NCI-H1694 treated with DMSO at 0.1 percent for 48 hours (cell line): Measurements from ENCODE around the gene PANX1.
"Not testable (repeated sequence)": the region's sequence is repeated elsewhere in the genome, so short reads cannot be mapped to it uniquely, and the experiment has no call there.

ENCODE experiments used
- DNase-seq: peaks from one replicate; lab custom pipeline; 2025; lab: John Stamatoyannopoulos, UW

PANX1 gene

DNA sequence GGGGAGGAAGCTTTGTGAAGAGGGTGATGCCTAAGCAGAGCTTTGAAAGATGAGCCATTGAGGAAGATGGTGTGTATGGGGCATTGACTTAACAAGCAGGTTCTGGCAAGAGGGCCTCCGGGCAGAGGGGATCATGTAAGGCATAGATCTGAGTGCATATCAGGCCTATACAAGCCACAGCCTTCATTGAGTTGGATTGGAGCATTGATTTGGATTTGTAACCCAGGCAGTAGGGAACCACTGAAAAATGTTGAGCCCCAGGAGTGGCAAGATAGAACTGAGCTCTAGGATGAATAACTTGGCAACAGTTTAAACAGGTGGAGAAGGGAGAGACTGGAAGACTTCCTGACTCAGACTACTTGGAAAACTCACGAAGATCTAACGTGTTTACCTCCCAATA, 21.4 kb downstream of the PANX1 start:
- no peak for DNase-seq

DNA sequence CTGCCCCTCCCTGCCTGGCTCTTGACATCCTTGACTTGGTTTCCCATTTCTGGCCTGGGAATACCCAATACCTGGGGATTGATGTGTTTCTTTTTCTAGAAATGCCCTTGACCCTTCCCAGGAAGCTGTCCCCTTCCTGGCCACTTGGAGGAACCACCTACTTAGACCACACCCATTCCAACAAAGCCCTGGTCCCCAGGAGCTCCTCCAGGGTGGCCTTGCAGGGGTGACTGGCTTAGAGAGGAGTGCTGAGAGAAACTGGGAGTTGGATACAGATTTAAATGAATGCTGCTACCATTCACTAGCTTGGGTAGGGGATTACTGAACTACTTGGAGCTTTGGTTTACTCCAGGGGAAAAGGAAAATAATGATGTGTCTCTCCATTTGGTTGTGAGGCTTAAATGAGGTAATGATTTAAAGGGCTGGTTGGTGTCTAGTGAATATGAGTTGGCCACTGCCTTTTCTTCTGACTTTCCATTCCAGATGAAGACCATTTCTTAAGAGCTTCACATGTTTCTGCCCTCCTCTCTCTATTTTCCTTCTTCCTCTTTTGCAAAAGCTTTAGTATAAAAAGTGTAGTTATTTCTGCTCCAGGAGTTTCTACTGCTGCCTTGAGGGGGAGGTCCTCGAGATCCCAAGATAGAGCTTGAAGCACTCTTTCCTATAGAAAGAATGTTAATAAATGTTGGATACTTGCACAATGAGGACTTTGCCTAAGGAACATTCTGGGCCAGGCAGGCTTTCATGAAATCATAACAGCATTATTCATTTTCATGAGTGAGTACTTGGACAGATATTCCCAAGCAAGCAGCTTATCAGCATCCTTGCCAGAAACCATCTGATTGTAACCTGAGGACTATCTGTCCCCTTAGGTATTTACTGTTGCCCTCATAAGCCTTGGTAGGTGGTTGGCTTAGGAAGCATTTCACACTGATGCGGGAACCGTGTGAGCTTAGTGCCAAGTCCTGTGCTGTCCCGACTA, 22.4 kb downstream of the PANX1 start:
- no peak for DNase-seq

DNA sequence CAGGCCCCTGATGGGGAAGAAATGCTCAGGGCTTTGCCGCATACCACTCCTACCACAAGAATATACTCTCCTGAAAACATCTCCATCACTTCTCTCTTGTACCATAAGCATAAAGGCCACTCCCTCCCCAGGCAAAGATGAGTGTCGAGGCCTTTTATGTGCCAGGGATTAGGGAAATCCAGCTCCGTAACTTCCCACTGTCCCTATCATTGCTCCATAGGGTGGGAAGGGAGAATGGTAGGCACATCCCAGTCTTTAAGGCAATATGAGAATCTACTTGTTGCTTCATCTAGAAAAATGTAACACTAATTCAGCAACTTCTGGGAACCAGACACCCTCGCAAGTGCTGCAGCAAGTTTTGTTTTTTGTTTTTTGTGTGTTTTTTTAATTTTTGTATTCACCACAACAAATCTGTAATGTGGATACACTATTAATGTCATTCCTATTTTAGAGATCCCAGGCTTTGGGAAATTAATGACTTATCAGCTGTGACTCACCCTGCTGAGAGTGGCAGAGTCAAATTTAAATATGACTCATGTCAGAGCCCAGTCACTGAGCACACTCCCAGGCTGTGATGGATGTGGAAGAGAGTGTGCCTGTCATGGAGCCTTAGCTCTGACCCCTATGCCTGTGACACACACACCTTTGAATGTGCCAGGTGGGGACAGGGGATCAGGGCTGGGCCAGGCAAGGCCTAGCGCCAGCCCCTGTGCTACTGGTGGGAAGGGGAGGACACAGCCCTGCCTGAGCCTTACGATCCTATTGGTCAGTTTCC, 23.4 kb downstream of the PANX1 start:
- DNase-seq: no peak

DNA sequence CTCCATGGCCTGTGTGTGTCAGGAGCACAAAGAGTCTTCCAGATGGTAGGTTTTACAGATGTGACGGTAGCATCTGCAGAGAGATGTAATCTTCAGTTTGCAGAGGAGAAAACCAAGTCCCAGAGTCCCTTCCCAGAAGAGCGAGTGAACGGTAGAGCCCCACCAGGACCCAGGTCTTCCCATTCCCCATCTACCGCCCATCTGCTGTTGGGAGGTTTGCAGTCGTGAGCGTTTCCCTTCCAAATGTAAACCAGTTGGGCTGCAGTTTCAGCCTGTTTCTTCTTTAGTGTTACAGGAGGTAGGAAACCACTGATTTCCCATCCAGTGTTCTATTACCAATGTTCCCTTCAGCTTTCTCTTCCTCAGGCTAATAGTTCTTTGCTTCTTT, 24.0 kb downstream of the PANX1 start:
- DNase-seq: no peak

DNA sequence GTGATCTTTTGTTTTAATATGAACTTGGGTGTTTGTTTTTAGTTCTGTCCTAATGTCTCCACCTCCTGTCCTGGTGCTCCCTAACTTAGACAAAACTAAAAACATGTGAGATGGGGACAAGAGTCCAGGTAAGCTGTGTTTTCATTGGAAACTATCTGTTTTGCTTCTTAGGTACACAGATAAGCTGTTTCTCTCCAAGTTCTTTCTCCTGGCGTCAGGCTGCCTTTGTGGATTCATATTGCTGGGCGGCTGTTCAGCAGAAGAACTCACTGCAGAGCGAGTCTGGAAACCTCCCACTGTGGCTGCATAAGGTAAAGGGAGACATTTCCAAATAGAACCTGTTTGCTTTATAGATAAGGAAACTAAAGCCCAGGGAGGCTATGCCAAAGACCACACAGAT, 24.7 kb downstream of the PANX1 start:
- no peak for DNase-seq

DNA sequence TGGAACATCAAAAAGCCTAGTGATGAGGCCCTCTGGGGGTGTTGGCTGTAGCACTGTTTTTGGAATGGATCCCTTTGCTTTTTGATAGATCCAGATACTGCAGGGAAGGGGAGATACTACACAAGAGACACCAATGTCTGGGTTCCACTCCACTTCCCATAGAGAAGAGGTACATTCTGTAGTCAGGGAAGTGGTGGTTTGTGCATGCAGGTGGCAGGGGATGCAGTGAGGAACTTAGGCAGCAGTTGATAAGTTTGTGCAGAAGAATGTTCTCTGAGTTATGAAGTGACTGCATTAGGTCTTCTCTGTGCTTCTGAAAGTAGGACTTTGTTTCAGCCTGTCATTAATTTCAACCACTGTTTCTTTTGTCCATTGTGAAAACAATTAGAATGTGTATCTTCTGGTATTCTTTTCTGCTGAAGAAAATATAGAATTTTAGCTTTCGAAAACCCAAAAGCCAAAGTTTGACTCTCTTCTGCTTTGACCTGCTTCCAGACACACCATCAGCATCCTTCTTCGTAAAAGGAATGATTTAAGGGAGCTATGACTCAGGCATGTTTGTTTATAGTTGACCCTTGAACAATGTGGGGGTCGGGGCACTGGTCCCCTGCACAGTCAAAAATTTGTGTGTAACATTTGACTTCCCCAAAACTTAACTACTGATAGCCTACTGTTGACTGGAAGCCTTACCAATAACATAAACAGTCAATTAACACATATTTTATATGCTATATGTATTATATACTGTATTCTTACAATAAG, 25.6 kb downstream of the PANX1 start:
- no peak for DNase-seq

DNA sequence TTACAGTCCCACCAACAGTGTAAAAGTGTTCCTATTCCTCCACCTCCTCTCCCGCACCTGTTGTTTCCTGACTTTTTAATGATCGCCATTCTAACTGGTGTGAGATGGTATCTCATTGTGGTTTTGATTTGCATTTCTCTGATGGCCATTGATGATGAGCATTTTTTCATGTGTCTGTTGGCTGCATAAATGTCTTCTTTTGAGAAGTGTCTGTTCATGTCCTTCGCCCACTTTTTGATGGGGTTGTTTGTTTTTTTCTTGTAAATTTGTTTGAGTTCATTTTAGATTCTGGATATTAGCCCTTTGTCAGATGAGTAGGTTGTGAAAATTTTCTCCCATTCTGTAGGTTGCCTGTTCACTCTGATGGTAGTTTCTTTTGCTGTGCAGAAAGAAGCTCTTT, 28.7 kb downstream of the PANX1 start:
- DNase-seq: not testable (repeated sequence)

DNA sequence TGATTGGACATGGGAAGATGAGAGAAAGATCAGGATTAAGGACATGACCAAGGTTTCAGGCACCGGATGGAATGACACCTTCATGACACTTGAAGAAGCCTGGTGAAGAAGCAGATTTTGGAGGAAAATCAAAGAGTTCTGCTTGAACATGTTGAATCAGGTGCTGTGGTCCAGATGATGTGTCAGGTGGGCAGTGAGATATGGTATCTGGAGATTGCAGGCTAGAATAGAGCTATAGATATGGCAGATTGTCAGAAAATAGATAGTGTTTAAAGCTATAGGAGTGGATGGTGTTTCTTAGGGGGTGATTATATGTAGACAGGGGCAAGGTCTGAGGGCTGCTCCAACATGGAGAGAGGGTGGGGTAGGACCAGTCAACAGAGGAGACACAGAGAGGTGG, 40.2 kb downstream of the PANX1 start:
- DNase-seq: no peak

DNA sequence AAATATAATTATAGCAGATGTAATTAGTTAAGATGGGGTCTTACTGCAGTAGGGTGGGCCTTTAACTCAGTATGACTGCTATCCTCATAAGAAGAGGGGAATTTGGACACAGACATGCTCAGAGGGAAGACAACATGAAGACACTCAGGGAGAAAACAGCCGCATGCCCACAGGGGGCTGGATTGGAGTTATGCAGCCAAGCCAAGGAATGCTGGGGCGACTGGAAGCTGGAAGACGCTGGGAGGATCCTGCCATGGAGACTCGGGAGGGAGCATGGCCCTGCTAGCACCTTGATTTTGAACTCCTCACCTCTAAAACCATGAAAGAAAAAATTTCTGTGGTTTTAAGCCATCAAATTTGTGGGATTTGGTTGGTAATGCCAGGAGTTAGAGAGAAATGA, 40.9 kb downstream of the PANX1 start:
- no peak for DNase-seq

DNA sequence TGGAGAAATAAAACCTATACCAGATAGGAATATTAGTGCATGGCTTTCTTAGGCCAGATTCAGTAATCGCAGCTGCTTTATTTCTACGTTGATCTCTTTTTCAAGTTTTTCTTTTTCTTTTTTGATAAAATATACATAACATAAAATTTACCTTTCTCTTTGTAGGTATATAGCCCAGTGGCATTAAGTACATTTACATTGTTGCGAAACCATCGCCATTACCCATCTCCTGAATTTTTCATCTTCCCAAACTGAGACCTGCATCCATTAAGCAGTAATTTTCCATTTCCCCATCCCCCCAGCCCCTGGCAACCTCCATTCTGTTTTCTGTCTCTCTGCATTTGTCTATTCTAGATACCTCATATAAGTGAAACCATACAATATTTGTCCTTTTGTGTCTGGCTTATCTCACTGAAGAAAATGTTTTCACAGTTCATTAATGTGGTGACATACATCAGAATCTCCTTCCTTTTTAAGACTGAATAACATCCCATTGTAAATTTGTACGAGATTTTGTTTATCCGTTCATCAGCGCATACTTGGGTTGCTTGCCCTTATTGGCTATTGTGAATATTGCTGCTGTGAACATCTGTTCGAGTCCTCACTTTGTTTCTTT, 41.4 kb downstream of the PANX1 start:
- DNase-seq: no peak

DNA sequence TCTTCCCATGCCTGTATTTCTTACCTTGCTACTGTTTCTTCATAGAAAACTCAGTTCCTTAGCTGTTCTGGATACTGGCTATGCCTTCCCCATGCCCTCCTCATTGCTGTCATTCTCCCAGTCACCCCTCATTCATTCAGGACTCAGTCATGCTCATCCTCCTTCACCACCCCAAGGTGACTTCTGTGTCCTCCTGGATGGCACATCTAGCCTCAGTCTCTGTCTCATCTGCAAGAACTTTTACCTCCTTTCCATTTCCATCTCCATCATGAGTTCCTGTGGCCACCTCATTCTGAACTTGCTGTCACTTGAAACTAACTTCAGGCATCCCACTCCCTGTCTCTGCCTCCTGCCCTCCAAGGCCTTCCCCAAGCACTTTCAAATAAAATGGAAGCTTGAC, 42.3 kb downstream of the PANX1 start:
- DNase-seq: no peak

DNA sequence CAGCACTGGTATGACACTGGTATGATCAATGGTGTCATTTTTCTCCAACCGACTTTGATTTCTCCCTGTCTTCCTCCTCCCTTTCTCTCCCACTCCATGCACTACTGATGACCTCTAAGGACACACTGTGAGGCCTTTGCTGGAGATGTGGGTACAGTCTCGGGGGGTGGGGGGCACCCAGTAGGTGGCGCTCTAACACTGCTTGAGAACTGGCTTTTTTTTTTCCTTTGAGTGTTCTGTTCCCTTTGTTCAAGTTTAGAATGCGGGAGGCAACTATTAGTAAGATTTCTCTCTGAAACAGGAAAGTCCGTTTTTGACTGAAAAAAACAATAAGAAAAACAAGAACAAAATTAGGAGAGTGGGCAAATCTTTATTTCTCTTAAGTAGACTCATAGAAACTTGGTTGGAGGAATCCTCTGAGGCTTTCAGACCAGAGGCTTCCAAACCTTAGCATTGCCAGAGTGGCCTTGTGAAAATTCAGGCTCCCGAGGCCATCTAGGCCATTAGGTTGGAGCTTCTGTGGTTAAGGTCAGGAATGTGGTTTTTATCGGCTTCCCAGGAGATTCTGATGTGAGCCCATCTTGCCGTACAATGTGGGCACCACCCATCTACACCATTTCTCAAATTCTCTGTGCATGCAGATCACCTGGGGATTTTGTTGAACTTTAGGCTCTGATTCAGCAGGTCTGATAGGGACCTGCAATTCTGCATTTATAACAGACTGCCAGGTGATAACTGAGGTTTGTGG, 43.2 kb downstream of the PANX1 start:
- DNase-seq: no peak

DNA sequence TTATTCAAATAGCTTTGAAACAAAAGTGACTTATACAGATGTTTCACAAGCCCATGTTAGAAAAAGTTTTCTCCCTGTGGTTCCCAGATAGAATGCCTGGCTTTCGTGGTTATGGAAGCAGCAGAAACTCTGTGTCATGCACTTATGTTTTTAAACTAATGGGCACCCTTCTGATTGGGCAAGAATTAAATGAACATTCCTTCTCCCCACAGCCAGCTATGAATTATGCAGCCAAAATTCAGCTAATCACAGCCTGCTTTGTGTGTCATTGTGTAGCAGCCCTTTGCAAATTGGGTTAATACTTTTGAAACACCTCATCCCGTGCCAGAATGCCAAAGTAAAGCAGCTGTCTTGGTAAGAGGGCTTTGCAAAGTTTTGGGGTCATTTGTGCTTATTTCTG, 46.9 kb downstream of the PANX1 start:
- no peak for DNase-seq

DNA sequence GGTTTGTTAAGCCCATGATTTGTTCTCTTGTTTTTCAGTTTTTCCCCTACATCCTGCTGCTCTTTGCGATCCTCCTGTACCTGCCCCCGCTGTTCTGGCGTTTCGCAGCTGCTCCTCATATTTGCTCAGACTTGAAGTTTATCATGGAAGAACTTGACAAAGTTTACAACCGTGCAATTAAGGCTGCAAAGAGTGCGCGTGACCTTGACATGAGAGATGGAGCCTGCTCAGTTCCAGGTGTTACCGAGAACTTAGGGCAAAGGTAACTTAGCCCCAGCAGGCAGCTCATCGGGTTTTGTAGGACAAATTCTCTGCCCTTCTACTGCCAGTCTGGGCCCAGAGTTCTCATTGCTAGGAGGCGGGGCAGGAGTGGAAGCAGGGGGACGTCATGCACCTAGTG, 49.7 kb downstream of the PANX1 start:
- DNase-seq: no peak

DNA sequence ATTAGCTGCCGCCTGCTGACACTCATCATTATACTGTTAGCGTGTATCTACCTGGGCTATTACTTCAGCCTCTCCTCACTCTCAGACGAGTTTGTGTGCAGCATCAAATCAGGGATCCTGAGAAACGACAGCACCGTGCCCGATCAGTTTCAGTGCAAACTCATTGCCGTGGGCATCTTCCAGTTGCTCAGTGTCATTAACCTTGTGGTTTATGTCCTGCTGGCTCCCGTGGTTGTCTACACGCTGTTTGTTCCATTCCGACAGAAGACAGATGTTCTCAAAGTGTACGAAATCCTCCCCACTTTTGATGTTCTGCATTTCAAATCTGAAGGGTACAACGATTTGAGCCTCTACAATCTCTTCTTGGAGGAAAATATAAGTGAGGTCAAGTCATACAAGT, 51.1 kb downstream of the PANX1 start:
- no peak for DNase-seq

DNA sequence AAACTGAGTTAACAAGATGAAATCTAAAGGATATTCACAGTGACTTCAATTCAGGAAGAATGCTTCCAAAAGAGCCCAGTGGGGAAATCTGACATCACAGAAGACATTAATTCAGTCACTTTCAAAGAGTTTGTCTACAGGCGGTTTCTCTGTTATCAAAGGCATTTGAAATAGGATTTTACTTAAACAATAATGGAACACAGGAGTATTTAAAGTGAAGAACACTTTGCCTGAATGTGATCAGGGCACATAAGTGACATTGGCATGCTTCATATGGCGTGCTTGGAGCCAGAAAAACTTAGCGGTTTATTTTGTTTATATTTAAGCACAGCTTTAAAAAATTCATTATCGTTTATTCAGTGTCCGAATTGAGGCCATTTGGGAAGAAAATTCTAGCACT, 52.9 kb downstream of the PANX1 start:
- DNase-seq: no peak

DNA sequence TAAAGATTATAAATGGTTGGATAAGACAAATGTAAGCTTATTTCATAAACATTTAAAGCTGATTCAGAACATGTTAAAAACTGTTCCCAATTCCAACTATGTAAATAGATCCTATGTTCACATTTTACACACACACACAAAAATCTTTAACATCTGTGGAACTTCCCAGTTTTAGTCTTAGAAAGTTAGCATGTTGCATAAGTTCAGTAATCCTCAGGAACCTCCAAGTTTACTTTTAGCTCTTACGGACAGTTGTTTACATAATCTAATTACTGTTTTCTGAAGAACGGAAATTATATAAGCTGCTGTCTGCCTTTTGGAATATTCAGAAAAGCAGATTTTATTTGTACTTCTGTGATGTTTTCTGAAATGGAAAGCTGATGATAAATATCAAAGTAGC, 53.3 kb downstream of the PANX1 start:
- DNase-seq: no peak

DNA sequence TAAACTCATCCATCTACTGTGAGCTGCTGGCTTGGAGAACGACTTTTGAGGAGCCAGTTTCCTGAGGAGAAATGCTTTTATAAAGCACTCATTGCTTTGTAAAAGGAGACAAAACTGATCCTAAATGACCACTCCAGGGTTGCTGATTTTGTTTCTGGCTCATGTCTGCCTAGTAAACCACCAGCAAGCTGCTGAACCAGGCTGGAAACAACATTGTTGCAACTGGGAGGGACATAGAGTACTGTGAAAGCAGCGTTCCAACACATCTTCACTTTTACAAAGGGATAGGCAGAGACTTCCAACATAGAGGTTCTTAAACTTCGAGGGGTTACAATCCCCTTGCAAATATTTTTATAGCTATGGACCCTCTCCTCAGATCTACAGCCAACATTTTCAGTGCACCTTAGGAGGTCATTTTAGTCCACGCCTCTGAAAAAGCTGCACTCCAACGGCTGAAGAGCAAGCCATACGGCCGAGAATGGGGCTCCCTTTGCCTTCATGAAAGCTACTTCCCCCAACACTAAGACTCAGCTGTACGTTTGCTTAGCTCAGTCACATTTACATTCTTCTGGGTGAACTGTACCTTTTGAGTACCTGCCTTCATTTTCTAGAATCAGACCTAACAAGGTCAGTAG, 54.7 kb downstream of the PANX1 start:
- DNase-seq: no peak

DNA sequence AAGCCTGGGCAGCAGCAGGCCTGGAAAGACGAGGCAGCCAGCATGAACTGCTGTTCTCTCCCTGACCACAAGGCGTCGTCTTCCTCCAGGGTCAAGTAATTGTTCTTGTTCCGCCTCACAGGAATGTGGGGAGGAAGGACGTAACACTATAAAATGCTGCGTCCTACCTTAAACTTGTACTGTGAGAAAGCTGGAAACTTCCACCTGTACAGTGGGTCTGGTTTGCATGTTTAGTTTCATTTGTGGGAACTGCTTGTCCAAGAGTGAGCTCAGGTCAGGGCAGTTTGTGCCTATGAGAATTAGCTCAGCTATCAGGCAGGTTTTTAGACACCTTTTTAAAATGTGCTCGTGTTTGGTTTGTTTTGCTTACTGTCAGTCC, 55.2 kb downstream of the PANX1 start:
- no peak for DNase-seq

DNA sequence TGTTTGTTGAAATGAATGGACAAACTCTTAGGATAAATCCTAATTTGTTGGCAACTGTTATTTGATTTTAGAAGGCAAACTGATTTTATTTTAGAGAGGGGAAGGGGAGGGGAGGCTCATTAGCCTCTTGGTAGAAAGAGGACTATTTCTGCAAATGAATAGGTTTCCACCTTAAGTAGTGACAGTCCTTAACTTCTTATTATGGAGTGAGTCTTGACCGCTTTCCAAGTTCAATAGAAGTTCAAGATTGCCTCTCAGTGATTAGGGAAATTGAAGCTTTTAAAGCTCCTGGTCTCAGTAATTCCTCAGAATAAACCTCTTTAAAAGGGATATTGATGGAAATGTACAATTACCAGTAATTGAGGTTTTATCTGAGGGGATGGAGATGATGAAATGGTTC, 55.7 kb downstream of the PANX1 start:
- no peak for DNase-seq

DNA sequence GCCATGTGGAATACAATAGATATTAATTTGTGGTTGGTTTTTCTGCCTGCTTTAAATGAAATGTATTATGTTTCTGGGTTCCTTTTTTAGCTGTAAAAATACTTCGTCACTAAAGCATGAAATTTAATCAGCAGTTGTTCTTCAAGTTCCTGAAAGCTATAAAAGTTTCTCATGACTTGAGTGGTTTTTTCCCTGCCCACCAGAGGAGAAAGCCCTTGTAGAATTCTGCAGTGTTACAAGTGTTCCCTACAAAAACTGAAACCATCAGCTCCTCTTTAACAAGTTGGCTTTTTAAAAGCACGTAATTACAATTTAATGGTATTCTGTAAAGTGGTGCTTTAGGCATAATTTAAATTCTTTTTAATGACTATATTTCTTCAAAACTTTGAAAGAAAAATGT, 56.2 kb downstream of the PANX1 start:
- no peak for DNase-seq
